DMS114 treated with DMSO at 0.1 percent for 48 hours (cell line): ENCODE measurements around the gene CAMTA2.
"Not testable (repeated sequence)": the region's sequence is repeated elsewhere in the genome, so short reads cannot be mapped to it uniquely, and the experiment has no call there.

Experiments used
- DNase-seq: peaks from one replicate; lab custom pipeline; 2025; ENCODE audit not compliant: unreplicated experiment; lab: John Stamatoyannopoulos, UW

CAMTA2 gene

DNA sequence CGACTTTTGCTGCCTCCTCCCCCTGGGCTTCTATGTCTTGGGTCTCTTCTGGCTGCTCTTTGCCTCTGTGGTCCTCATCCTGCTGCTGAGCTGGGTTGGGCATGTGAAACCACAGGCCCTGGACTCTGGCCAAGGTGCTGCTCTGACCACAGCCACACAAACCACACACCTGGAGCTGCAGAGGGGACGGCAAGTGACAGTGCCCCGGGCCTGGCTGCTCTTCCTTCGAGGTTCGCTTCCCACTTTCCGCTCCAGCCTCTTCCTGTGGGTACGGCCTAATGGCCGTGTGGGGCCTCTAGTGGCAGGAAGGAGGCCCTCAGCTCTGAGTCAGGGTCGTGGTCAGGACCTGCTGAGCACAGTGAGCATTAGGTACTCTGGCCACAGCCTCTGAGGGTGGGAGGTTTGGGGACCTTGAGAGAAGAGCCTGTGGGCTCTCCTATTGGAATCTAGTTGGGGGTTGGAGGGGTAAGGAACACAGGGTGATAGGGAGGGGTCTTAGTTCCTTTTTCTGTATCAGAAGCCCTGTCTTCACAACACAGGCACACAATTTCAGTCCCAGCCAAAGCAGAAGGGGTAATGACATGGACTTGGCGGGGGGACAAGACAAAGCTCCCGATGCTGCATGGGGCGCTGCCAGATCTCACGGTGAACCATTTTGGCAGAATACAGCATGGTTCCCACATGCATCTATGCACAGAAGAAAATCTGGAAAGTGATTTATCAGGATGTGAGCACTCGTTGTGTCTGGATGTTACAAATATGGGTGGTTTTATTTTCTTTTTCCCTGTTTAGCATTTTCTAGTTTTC lies 53.1 kb downstream of the CAMTA2 start:
- DNase-seq = no peak

DNA sequence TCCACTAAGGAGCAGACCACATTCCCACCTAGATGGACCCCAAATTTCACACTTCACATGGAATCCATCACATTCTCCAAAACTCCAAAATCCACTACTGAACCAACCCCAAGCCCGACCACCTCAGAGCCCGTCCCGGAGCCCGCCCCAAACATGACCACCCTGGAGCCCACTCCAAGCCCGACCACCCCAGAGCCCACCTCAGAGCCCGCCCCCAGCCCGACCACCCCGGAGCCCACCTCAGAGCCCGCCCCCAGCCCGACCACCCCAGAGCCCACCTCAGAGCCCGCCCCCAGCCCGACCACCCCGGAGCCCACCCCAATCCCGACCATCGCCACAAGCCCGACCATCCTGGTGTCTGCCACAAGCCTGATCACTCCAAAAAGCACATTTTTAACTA lies 53.8 kb downstream of the CAMTA2 start:
- DNase-seq = no peak

DNA sequence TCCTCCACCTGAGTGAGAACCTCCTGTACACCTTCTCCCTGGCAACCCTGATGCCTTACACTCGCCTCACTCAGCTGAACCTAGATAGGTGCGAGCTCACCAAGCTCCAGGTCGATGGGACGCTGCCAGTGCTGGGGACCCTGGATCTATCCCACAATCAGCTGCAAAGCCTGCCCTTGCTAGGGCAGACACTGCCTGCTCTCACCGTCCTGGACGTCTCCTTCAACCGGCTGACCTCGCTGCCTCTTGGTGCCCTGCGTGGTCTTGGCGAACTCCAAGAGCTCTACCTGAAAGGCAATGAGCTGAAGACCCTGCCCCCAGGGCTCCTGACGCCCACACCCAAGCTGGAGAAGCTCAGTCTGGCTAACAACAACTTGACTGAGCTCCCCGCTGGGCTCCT lies 54.7 kb downstream of the CAMTA2 start:
- DNase-seq = no peak

DNA sequence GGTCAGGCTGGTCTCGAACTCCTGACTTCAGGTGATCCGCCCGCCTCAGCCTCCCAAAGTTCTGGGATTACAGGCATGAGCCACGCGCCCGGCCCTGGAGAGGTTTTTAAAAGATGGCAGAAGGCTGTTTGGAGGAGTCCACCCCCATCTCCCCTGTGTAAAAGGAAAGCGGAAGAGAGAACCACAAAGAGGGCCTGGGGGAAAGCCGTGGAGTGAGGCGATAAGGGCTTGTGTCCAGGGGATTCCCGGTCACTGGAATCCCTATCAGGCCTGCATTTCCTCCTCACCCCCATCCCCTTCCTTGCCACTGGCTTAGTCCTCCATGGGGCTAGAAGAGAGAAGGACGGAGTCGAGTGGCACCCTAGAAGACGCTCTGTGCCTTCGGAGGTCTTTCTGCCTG lies 55.5 kb downstream of the CAMTA2 start, which contains the start of gene GP1BA:
TSS of gene GP1BA (plus strand) at position 315 of the 400 bp plus-strand sequence. CDS start 328 bp downstream, outside the sequence.
- DNase-seq = no peak

DNA sequence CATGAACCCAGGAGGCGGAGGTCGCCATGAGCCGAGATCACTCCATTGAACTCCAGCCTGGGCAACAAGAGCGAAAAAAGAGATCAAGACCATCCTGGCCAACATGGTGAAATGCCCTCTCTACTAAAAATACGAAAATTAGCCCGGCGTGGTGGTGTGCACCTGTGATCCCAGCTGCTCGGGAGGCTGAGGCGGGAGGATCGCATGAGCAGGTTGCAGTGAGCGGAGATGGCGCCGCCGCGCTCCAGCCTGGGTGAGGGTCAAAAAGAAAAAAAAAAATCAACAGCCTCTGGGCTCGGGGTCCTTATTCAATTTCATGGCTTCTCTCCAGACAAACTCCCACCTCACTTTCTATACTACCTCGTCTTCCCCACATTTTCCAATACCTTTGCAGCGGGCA lies 58.6 kb downstream of the CAMTA2 start:
- DNase-seq = no peak

DNA sequence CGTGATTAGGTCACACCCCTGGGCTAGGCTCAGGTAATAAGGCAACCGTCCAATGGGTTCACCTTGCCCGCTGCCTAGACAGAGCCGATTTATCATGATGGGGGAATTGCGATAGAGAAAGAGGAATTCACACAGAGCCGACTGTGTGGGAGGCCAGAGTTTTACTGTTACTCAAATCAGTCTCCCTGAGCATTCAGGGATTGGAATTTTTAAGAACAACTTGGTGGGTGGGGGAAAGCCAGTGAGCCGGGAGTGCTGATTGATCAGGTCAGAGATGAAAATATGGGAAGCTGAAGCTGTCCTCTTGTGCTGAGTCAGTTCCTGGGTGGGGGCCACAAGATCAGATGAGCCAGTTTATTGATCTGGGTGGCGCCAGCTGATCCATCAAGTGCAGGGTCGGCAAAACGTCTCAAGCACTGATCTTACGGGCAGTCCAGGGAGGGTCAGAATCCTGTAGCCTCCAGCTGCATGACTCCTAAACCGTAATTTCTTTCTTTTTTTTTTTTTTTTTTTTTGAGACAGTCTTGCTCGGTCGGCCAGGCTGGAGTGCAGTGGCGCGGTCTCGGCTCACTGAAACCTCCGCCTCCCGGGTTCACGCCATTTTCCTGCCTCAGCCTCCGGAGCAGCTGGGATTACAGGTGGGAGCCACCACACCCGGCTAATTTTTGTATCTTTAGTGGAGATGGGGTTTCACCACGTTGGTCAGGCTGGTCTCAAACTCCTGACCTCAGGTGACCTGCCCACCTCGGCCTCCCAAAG lies 60.7 kb downstream of the CAMTA2 start:
- DNase-seq = not testable (repeated sequence)

DNA sequence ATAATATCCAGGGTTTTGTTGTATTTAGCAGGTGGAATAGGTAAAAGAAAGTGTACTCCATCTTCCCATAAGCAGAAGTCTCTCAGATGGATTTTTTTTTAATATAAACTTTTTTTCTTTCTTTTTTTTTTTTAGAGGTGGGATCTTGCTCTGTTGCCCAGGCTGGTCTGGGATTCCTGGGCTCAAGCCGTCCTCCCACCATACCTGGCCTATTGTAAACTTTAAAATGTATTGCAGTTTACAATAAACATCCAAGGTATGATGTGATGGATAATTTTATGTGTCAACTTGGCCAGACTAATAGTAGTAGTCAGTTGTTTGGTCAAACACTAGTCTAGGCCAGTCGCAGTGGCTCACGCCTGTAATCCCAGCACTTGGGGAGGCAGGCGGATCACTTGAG lies 66.2 kb downstream of the CAMTA2 start:
- DNase-seq = no peak

DNA sequence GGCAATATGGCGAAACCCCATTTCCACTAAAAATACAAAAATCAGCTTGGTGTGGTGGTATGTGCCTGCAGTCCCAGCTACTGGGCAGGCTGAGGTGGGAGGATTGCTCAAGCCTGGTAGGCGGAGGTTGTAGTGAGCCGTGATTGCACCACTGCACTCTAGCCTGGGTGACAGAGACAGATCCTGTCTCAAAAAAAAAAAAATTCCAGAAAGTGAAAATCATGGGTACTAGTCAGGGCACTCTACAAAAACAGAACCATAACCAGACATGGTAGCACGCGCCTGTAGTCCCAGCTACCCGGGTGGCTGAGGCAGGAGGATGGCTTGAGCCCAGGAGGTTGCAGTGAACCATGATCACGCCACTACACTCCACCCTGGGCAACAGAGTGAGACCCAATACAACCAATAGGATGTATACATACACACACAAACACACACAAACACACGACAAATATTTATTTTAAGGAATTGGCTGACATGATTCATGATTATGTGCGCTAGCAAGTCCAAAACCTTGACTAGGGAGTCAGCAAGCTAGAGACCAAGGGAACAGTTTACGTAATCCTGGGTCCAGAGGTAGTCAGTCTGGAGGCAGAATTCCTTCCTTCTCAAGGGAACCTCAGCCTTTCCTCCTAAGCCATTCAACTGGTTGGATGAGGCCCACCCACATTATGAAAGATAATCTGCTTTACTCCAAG lies 67.0 kb downstream of the CAMTA2 start:
- no peak for DNase-seq

DNA sequence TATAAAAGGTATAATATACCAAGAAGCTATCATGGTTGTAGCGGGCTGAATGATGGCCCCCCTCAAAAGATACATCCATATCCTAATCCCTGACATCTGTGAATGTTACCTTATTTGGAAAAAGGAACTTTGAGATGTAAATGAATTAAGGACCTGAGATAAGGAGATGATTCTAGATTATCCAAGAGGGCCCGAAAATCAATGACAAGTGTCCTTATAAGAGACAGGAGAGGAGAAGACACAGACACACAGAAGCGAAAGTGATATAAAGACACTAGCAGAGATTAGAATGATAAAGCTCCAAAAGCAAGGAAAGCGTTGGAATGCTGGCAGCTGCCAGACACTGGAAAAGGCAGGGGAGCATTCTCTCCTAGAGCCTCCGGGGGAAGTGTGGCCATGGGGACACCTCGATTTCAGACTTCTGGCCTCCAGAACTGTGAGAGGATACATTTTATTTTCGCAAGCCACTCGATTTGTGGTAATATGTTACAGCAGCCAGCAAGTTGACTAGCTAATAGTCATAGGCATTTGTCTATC lies 67.9 kb downstream of the CAMTA2 start:
- DNase-seq = no peak
